Hepatocyte (in vitro differentiated cells): ENCODE measurements around the gene GNAT2. TPM values are rescaled to one million over a fixed set of nuclear protein-coding genes. Genes with fewer than 3 reads are reported as not detected.

Experiments
- DNase-seq: peaks from one replicate; pipeline ENCODE4 v3.0.0-alpha.2; 2016; ENCODE audit warnings: low spot score
- H2AFZ ChIP-seq: fragments of 200-600 bp; sonication (generic); 2 replicates; pipeline ENCODE4 v1.6.0; 2016; ENCODE audit warnings: antibody characterized with exemption, mild to moderate bottlenecking
- H3K27ac ChIP-seq: fragments of 200-600 bp; sonication (generic); 2 replicates; pipeline ENCODE4 v1.5.1; 2016; ENCODE audit warnings: mild to moderate bottlenecking
- H3K27me3 ChIP-seq: fragments of 200-600 bp; sonication (generic); 2 replicates; pipeline ENCODE4 v1.6.1; 2016
- H3K36me3 ChIP-seq: fragments of 200-600 bp; sonication (generic); replicated peaks from 2 replicates; pipeline ENCODE4 v1.5.1; 2016; ENCODE audit warnings: low read depth; ENCODE audit not compliant: insufficient read depth
- H3K4me1 ChIP-seq: fragments of 200-600 bp; sonication (generic); 2 replicates; pipeline ENCODE4 v1.5.1; 2016; ENCODE audit warnings: mild to moderate bottlenecking, moderate library complexity; ENCODE audit not compliant: insufficient read depth
- H3K4me2 ChIP-seq: fragments of 200-600 bp; sonication (generic); 2 replicates; pipeline ENCODE4 v1.6.0; 2016
- H3K4me3 ChIP-seq: fragments of 200-600 bp; sonication (generic); 2 replicates; pipeline ENCODE4 v1.5.1; 2016; ENCODE audit warnings: mild to moderate bottlenecking
- H3K79me2 ChIP-seq: fragments of 200-600 bp; sonication (generic); 2 replicates; pipeline ENCODE4 v1.6.0; 2017; ENCODE audit warnings: mild to moderate bottlenecking
- H3K9me2 ChIP-seq: fragments of 200-600 bp; sonication (generic); replicated peaks from 2 replicates; pipeline ENCODE4 v1.6.0; 2017; ENCODE audit warnings: mild to moderate bottlenecking; ENCODE audit not compliant: insufficient read depth
- H3K9me3 ChIP-seq: fragments of 200-600 bp; sonication (generic); 2 replicates; pipeline ENCODE4 v1.5.1; 2016; ENCODE audit warnings: low read depth, mild to moderate bottlenecking
- H4K20me1 ChIP-seq: fragments of 200-600 bp; sonication (generic); 2 replicates; pipeline ENCODE4 v1.6.0; 2016; ENCODE audit warnings: mild to moderate bottlenecking; ENCODE audit not compliant: insufficient read depth, poor library complexity, severe bottlenecking
- CTCF ChIP-seq: fragments of 200-600 bp; sonication (generic); IDR thresholded peaks from 2 replicates; pipeline ENCODE4 v1.5.1; 2016; ENCODE audit warnings: antibody characterized with exemption, mild to moderate bottlenecking; ENCODE audit not compliant: poor library complexity
- EZH2 ChIP-seq: fragments of 200-600 bp; sonication (generic); IDR thresholded peaks from 2 replicates; pipeline ENCODE4 v1.6.1; 2016; ENCODE audit warnings: antibody characterized with exemption, mild to moderate bottlenecking, borderline replicate concordance
- EZH2phosphoT487 ChIP-seq: fragments of 200-600 bp; sonication (generic); IDR thresholded peaks from one replicate; pipeline ENCODE4 v1.6.1; 2018; ENCODE audit warnings: antibody characterized with exemption, mild to moderate bottlenecking, low read depth, moderate library complexity; ENCODE audit not compliant: unreplicated experiment, severe bottlenecking
- WGBS: methylation state at CpG from one replicate; pipeline ENCODE4 v1.1.6; 2016; ENCODE audit warnings: low lambda C conversion rate; ENCODE audit errors: missing lambda C conversion rate; 5-methylcytosine and 5-hydroxymethylcytosine counted together
- polyA plus RNA-seq: library from polyadenylated mRNA; unstranded; fragments of >200 nt; fragmentation: Nextera tagmentation; extraction: Ambion mirVana; gene quantifications from 2 replicates; pipeline ENCODE4 v1.2.1, GENCODE V29; 2016
- total RNA-seq: library from RNA; depleted of rRNA; stranded (reverse); fragments of >200 nt; gene quantifications from 2 replicates; pipeline ENCODE4 v1.2.3, GENCODE V29; 2014

Gene GNAT2
- total and polyA plus RNA-seq, 2 experiments from 2014 or later, result 0.18 TPM; not detected in 1

DNA sequence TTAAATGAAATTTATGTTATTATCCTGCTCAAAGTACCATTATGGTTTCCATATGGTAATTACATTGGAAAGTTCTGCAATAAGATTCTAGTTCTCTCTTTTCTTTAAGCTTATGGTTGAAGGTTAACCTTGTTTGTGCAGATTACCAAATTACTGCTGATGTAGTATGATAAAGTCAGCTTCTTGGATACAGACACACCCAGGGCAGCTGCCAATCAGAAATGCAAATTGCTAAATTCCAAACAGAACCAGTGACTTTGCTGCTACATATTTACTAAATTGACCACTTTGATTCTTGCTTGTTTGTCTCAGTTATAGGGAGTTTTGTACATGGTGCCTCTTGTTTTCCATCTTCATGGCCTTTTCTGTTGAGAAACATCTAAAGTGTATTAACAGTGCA is 26.5 kb downstream of the GNAT2 start:
- no peaks in the 10 kb centered on the region for H3K27me3 ChIP-seq
- peaks cover 4% of the 10 kb centered on the region for H3K36me3 ChIP-seq
- no peaks in the 10 kb centered on the region for H3K9me2 ChIP-seq

GRCh38 chr1:109589679-109590078 is 29.7 kb downstream of the GNAT2 start:
- Histone ChIP-seq H4K20me1 (no peaks in the 10 kb centered on the region), H3K27me3 (no peaks in the 10 kb centered on the region), H3K4me1 (peaks cover 2% of the 10 kb centered on the region), H3K27ac (no peak overlapping the region), H3K4me3 (no peak overlapping the region), H3K79me2 (no peaks in the 10 kb centered on the region), H3K9me2 (no peaks in the 10 kb centered on the region), H3K36me3 (peaks cover 4% of the 10 kb centered on the region), H3K9me3 (no peaks in the 10 kb centered on the region), H2AFZ (no peak overlapping the region), H3K4me2 (no peak overlapping the region)
- no peak for DNase-seq
- no peak for TF ChIP-seq EZH2
- no peak for TF ChIP-seq CTCF
- TF ChIP-seq EZH2phosphoT487, result no peak

More for the DNA sequence above, 26.5 kb downstream of the GNAT2 start:
- no peak for DNase-seq
- no peak overlapping the region for H3K27ac ChIP-seq
- no peak overlapping the region for H2AFZ ChIP-seq
- no peaks in the 10 kb centered on the region for H3K4me1 ChIP-seq
- H4K20me1 ChIP-seq, result no peaks in the 10 kb centered on the region
- H3K9me3 ChIP-seq, result no peaks in the 10 kb centered on the region
- no peaks in the 10 kb centered on the region for H3K79me2 ChIP-seq
- TF ChIP-seq EZH2 (no peak), EZH2phosphoT487 (no peak), CTCF (no peak)
- H3K4me3 ChIP-seq, result no peak overlapping the region
- no peak overlapping the region for H3K4me2 ChIP-seq

- Histone ChIP-seq H3K79me2 (peaks cover under 1% of the 10 kb centered on the region), H3K27ac (no peak overlapping the region), H3K27me3 (no peaks in the 10 kb centered on the region), H3K9me3 (no peaks in the 10 kb centered on the region), H3K9me2 (no peaks in the 10 kb centered on the region), H4K20me1 (no peaks in the 10 kb centered on the region), H2AFZ (no peak overlapping the region), H3K4me2 (no peak overlapping the region), H3K36me3 (peaks cover 4% of the 10 kb centered on the region), H3K4me3 (no peak overlapping the region), H3K4me1 (peaks cover 3% of the 10 kb centered on the region)
- WGBS, result 70% methylated on average over 3 of the region's 3 CpGs
- no peak for TF ChIP-seq EZH2
- no peak for TF ChIP-seq CTCF
- TF ChIP-seq EZH2phosphoT487, result peak; percentile 66
- DNase-seq, result no peak
These were observed 30.2 kb downstream of the GNAT2 start for GRCh38 chr1:109589177-109589576.

GRCh38 chr1:109586055-109586454 is 33.4 kb downstream of the GNAT2 start:
- Histone ChIP-seq H4K20me1 (peaks cover 4% of the 10 kb centered on the region), H3K4me2 (no peak overlapping the region), H3K27me3 (no peaks in the 10 kb centered on the region), H2AFZ (no peak overlapping the region), H3K9me2 (no peaks in the 10 kb centered on the region), H3K4me3 (no peak overlapping the region), H3K36me3 (no peaks in the 10 kb centered on the region), H3K9me3 (no peaks in the 10 kb centered on the region), H3K4me1 (peaks cover 3% of the 10 kb centered on the region), H3K27ac (no peak overlapping the region), H3K79me2 (peaks cover 6% of the 10 kb centered on the region)
- no peak for TF ChIP-seq EZH2
- no peak for DNase-seq
- WGBS, result 82% methylated on average over 3 of the region's 3 CpGs
